Sigmoid colon (tissue), 4 donors: ENCODE data around the gene TGFB1I1.

Experiments used
- CTCF ChIP-seq, 4 experiments: fragments of 450-650 bp in 3 of 4; fragments of 200-600 bp in 1 of 4; IDR thresholded peaks; one replicate each; pipeline ENCODE4 v1.5.1; 2016 to 2019; ENCODE audit warnings: antibody characterized with exemption in 4 of 4, mild to moderate bottlenecking in 3 of 4, moderate library complexity in 2 of 4
- POLR2AphosphoS5 ChIP-seq, 4 donors: sonication (generic); formaldehyde crosslinking; IDR thresholded peaks; one replicate each; pipeline ENCODE4 v1.6.1; 2017; ENCODE audit warnings: antibody characterized with exemption in 4 of 4

GRCh38 chr16:31522071-31522470, 50.1 kb downstream of the TGFB1I1 start:
- TF ChIP-seq POLR2AphosphoS5 (IDR thresholded peaks at IDR 0.05): no peak
- no peak for TF ChIP-seq CTCF (IDR thresholded peaks at IDR 0.05)
